CD4-positive, alpha-beta T cell treated with Interleukin-15 for 4 hours (primary cell): ENCODE results near the gene PPP1R14B.
A peak's percentile ranks its signal among the peaks of the same experiment; 100 is the strongest.

Experiments
- DNase-seq: peaks from one replicate; pipeline ENCODE4 v3.0.0-alpha.2; 2020; ENCODE audit warnings: low spot score

Gene PPP1R14B, protein sequence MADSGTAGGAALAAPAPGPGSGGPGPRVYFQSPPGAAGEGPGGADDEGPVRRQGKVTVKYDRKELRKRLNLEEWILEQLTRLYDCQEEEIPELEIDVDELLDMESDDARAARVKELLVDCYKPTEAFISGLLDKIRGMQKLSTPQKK

DNA sequence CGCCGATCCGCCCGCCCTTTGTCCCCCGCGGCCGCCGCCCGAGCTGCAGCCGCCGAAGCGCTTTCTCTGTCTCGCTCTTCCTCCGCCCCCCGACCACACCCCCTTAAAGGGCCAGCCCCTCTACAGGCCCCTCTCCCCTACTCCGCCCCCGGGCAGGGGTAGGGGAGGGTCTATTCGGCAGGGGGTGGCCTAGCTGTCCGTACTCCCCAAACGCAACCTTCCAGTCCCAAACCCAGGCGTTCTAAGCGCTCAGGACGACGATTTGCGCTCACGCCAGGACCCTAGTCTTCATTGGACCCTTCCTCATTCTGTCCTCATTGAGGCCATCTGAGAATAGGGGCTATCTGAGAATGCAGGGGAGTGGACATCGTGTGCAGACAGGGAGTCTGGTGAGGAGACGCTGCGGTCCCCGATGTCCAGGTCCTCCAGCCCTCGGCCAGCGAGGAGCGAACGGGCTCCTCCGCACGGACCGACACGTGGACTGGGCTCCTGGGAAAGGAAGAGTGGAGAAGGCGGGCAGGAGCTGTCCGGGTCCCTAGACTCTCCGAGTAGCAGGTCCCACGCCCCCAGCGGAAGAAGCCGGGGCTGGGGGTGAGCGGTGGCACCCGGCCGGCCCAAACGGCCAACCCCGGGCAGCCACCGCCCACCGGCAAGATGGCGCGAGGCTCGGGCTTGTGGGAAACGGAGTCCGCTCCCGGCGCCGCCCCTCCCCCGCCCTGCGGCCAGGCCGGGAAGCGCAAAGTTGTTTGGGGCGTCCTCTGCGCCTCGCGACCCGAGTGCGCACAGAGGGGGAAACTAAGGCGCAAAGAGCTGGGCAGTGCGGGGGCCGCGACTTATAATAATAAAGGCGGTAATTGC lies at the start of gene PPP1R14B:
Gene PPP1R14B, minus strand, starts transcription at position 73 of the 858 bp plus-strand sequence. CDS start 270 bp downstream, outside the sequence.
- peak; percentile 77 for DNase-seq

DNA sequence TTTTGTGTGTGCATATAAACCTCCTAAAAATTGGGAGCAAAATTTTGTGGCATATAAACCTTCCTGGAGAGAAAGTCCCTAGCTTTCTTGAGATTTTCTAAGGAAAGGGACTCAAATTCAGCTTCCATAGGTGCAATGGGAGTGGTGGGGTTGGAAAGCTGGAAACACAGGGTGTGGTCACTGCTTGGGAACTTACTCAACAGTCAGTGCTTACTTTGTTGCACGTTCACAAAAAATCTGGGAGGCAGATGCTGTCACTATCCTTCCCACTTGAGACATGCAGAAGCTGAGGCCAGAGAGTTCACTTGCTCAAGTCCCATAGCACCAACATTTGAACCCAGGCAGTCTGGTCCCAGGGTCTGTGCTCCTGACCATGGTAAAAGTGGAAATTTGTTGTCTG lies 49.5 kb upstream of the PPP1R14B start:
- DNase-seq, result no peak

DNA sequence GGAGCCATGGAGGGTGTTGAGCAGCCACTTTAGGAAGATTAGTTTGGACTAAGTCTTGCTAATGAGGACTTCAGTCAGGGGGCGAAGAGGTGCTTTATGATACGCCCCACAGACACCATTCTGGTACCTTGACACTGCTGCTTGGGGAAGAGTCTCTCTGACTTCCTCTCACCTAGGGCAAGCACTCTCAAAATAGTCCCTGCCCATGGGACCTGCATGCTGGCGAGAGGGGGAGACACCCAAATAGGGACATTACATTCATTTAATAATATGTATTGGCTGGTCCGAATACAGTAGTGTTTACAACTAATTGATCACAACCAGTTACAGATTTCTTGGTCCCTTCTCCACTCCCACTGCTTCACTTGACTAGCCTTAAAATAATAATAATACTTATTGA lies 49.0 kb upstream of the PPP1R14B start:
- DNase-seq, result no peak

DNA sequence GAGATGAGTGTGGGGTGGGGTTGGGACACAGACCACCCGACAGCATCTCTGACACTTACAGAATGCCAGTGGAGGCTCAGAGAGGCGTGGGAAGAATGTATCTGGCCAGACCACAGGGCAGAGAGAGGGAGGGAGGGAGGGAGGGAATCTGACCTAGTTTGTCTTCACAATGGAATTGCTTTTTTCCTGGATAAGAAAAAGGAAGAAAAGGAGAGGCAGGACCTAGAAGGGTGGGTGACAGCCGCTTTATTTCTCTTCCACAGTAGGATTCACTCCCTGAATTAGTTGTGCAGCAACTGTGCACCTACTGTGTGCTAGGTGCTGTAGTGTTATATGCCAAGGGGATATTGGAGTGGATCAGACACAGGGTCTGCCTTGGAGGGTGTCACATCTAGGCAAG lies 48.0 kb upstream of the PPP1R14B start:
- DNase-seq, result no peak

DNA sequence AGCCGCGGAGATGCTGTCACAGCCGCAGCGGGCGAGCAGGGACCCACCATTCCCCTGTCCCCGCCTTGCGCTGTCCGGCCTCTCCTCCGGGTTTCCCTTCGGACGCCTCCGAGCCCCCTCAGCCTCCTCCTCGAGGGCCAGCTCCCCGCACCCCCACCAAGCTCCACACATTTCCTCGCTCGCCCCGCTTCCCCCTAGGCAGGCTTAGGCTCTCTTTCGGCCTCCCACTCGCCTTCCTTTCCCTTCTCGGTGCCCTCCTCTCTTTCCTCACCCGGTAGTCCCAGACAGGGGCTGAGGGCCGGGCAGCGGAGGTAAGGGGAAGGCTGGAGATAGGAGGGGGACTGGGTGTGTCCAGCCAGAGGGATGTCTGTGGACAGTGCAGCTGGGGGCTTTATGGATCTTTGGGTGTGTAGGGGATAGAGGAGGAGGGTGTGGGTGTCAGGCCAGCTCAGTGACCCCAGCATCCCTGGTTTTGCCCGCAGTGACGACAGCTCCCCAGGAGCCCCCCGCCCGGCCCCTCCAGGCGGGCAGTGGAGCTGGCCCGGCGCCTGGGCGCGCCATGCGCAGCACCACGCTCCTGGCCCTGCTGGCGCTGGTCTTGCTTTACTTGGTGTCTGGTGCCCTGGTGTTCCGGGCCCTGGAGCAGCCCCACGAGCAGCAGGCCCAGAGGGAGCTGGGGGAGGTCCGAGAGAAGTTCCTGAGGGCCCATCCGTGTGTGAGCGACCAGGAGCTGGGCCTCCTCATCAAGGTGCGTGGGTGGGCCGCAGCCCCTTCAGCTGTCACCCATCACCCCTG lies 45.9 kb upstream of the PPP1R14B start:
- no peak for DNase-seq

DNA sequence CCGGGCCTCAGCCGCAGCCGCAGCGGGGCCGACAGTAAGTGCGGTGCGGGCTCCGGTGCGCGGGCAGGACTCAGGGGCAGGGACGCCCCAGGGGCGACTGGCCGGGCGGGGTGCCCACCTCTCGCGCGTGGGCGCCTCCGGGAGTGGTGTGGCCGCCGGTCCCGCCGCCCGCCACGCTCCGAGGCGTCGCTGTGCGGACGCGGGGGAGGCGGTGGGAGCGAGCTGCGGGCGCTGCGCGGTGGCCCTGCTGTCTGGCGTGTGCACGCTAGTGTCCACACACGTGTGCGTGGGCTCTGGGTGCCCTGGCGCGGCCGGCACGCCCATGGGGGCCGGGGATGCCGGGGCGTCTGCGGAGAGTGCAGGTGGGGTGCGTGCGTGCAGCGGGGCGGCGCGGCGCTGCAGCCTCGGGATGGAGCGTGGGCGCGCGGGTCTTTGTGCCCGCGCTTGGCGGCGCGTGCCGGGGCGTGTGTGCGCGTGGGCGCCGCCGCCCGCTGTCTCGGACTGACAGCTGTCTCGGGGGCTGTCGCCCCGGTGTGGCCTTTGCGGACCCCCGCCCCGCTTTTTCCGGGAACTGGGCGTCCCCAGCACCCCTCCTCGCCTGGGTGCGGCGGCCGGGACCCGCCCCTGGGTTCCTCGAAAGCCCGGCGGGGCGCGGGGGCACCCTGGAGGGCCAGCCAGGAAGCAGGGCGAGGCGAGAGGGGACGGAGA lies 45.2 kb upstream of the PPP1R14B start:
- DNase-seq, result no peak

DNA sequence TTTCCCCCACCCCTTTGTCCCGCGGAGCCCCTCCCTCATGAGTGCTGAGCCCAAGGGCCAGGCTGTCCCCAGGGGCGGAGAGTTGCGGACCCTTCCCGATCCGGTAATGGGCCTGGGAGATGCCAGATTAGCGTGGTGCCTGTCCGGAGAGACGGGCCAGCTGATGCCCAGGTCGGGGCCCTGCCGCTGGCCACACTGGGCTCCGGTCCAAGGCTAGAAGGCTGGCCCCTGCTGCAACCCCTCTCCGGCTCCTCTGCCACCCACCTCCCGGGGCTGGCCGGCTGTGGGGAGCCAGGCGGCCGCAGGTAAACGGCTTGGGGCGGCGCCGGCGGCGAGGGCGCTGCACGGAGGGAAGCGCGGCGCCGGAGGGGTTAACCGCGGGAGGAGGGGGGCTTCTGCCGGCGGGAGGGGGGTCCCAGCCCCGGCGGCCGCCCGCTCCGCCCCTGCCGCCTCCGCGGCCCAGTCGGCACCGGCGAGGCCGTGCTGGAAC lies 44.6 kb upstream of the PPP1R14B start, which contains the start of gene KCNK4:
Gene KCNK4, plus strand, starts transcription at position 41 of the 490 bp plus-strand sequence. CDS start 1,717 bp downstream, outside the sequence.
- DNase-seq, result no peak

DNA sequence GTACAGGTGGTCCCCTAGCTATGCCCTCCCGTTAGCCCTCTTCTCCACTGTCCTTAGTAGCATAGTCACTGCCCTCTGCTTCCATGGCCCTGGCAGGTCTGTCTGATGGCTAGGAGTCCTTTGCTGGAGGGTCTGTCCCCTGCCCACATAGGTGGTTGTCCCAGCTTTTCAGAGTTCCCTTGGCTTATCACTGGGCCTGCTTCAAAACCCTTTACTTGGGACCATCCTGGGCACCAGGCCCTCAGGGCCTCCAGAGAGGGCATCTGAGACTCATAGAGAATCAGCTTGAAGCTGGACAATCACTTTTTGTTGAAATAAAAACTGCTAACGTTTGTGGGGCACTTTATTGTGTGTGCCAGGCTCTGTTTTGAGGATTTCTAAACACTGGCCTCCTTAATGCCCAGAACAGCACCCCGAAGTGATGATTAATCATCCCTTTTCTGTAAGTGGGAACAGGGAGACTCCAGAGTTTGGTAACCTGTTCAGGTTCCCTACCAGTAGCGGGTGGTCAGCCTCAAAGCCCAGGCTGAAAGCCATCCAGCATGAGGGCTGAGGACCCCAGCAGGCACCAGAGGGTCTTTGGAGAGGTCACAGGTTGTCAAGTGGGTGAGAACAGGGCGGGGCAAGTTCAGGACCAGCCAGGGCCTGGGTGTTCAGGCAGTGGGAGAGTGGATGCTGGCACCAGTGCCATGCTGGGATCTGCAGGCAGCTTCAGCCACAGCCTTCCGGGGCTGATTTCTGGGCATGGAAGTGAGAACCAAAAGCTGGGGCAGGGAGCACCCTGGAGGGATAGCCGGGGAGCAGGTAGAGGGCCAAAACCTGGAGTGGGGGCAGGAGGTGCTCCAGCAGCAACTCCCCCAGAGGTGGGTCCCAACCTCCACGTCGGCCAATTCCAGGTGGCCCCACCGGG lies 43.9 kb upstream of the PPP1R14B start:
- DNase-seq, result no peak

DNA sequence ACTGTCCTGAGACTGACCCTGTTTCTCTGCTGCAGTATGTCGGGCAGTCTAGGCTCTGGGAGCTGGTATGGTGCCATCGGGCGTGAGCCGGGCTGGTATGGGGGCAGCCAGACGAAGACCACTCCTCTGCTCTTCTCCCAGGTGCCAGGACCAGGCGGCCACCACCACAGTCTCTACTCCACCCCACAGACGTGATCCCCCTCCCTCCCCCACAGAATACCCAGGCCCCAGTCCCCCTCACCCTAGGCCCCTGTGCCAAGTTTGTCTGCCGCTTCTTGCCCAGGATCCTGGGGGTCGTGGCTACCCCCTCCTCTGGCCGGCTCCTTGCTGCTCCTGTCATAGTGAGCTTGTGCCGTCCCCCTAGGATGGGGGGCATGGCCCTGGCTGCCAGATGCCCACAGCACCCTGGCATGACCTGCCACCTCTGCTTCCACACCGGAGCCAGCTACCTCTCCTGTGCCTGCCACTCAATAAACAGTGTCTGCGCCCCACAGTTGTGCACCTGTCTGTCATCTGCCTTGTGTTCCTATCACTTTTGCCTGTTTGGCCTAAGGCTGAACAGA lies 42.3 kb upstream of the PPP1R14B start:
- DNase-seq, result no peak

DNA sequence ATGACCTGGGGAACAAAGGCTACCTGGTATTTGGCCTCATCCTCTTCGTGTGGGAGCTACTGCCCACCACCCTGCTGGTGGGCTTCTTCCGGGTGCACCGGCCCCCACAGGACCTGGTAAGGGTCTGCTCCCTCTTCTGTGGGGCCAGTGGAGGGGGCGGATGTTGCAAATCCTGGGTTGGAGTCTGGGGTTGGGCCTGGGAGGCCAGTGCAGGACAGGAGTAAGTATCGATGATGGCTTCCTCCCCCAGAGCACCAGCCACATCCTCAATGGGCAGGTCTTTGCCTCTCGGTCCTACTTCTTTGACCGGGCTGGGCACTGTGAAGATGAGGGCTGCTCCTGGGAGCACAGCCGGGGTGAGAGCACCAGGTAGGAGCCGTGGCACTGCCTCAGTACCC lies 41.6 kb upstream of the PPP1R14B start:
- no peak for DNase-seq

DNA sequence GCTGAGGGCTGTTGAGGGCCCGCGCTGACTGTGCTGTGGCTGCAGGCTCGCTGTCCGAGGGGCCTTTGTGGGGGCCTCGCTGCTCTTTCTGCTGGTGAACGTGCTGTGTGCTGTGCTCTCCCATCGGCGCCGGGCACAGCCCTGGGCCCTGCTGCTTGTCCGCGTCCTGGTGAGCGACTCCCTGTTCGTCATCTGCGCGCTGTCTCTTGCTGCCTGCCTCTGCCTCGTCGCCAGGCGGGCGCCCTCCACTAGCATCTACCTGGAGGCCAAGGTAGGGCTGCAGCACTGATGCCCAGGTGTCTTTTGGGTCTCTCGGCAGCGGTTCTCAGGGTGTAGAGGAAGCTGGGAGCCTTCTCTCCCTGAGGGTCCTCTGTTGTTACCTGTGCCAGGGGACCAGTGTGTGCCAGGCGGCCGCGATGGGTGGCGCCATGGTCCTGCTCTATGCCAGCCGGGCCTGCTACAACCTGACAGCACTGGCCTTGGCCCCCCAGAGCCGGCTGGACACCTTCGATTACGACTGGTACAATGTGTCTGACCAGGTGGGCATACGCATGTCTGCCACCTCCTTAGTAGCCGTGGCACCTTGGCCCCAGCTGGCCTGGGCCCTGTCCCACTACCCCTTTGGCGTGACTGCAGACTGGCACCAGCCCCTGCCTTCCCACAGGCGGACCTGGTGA lies 41.1 kb upstream of the PPP1R14B start:
- DNase-seq, result no peak

DNA sequence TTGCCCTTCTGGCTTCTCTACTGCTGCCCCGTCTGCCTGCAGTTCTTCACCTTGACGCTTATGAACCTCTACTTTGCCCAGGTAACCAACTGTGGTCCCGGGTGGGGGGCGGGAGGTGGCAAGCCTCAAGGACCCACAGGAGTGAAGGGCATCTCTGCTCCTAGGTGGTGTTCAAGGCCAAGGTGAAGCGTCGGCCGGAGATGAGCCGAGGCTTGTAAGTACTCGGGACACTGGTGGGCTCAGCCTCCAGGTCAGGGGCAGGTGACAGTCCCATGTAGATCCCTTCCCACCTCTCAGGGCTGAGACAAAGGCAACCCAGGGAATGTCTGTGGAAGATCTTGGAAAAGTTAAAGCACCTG lies 40.0 kb upstream of the PPP1R14B start:
- no peak for DNase-seq

DNA sequence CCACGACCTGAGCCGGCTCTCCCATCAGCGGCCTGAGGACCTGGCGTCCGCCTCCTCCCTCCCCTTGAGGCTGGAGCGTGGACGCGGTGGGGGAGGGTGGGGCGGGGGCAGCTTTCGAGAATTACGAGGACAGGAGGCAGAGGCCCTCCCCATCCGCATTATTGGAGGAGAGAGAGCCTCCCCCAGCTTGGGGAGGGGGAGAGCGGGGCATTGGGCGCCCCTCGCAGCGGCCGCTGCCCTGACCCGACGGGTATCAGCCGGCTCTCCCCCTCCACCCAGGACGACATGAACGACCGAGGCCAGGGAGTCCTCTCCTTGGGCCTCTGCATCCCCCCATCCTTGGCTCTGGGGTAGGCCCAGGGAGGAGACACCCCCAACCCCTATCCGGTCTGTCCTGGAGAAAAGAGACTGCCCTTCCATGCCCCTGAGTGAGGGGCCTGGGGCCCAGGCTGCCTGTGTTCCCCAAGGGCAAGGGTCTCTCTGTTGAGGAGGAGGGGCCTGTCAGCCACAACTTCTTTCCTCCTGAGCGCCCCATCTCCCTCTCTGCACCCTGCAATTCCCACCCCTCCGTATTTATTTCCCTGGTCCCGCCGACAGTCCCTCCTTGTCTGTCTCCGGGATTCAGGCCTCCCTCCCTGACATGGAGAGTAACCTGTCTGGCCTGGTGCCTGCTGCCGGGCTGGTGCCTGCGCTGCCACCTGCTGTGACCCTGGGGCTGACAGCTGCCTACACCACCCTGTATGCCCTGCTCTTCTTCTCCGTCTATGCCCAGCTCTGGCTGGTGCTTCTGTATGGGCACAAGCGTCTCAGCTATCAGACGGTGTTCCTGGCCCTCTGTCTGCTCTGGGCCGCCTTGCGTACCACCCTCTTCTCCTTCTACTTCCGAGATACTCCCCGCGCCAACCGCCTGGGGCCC lies 39.4 kb upstream of the PPP1R14B start:
- DNase-seq, result no peak

DNA sequence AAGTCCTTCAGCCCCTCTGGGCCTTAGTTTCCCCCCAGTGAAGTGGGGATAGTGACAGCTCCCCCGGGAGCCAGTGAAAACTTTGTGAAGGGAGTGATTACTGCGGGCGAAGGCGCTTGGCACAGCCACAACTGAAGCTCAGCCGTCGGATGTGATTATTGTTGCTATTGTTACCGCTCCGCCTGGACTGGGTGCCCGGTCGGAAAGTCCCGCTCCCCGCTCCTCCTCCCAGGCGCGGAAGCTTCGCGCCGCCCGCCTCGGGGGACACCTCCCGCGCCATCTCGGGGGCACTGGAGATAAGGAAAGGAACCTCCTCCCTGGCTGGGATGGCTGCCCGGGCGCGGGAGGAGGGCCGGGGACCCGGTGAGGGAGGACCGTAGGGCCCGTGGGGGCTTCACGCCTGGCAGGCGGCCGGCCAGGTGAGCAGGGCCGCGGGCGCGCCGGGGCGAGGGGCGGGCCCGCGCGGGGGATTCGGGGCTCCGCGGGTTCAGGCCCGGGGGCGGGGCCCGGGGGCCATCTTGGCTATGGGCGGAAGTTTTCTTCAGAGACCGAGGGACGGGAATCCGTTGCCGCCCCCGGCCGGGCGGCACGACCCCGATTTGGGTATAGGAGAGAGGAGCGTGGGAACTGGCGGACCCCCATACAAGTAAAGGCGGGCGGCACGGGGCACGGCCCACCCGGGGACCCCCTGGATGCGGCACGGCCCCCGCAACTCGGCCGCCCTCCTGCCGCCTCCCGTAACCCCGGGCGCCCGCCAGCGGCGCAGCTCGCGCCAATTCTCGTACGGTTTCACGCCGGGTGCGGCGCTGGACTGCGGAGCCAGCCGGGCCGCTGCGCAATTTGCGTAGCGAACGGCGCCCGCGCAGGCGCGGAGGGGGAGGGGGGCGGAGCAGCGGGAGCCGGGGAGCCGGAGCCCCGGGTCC lies 38.5 kb upstream of the PPP1R14B start, which contains the start of gene GPR137:
Gene GPR137, plus strand, starts transcription at position 887 of the 923 bp plus-strand sequence. CDS start 677 bp downstream, outside the sequence.
- DNase-seq, result peak; percentile 90

DNA sequence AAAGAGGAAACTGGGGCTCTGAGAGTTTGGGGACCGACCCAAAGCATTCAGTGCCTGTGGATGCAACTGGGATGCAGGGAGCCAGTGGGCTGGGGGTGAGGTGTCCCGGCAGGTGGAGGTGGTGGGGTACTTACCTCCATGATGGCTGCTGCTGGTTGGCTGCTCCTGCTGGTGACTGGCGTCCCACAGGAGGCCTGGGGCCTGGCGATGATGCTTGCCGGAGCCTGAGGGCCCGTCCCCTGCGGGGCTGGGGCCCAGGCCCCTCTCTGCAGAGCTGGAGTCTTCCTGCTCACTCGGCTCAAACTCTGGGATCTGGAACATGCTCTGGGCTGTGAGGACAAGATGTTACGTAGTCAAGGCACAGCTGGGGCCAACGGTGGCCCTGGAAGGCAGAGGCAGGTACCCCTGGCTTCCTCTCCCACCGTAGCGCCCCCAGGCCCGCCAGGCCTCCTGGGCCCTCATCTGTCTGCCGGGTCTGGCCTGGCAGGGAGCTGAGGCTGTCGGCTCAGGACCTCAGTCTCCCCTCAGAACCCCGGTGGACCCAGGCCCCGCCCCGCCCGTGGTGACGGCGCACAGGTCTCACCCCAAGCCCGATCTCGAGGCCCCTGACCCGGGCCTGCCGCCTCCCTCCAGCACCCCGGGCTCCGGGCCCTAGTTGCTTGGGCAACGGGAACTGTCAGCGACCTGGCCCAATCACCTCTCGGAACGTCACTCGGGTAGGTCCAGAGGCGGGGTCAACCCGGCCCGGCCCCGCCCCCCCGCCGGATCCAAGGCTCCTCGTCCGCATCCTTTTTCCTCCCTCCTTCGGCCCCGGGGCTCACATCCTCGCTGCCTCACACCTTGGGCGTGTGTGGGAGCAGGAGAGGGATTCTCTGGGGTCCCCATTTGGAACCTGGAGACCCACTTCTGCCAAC lies 37.6 kb upstream of the PPP1R14B start, which contains the start of gene BAD:
Gene BAD, minus strand, starts transcription at position 618 of the 914 bp plus-strand sequence. Its CDS starts 297 bp downstream, at position 321.
- DNase-seq, result peak; percentile 93

DNA sequence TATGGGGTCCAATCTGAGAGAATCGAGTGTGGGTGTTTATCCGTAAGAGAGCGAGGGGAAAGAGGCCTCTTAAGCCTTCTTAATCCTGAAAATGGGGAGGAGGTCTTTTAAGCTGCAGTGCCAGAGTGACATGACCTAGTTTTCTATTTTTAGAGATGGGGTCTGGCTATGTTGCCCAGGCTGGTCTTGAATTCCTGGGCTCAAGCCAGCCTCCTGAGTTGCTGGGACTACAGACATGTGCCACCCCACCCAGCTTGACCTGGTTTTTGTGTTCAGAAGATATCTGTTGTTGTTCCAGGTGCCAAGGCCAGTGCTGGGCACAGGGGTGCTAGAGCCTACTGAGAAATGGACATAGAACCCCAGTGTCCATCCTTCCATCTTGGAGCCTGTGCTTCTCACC lies 36.3 kb upstream of the PPP1R14B start:
- DNase-seq, result no peak
